Activated CD8-positive, alpha-beta memory T cell treated with anti-CD3 and anti-CD28 coated beads, Interleukin-2, amount 50 U/mL, for 48 hours (primary cell): ENCODE results near the gene ODAD3.
"Not testable (repeated sequence)": the region's sequence is repeated elsewhere in the genome, so short reads cannot be mapped to it uniquely, and the experiment has no call there.

Experiments used
- DNase-seq: peaks from one replicate; pipeline ENCODE4 v3.0.0-alpha.2; 2020

Gene ODAD3

DNA sequence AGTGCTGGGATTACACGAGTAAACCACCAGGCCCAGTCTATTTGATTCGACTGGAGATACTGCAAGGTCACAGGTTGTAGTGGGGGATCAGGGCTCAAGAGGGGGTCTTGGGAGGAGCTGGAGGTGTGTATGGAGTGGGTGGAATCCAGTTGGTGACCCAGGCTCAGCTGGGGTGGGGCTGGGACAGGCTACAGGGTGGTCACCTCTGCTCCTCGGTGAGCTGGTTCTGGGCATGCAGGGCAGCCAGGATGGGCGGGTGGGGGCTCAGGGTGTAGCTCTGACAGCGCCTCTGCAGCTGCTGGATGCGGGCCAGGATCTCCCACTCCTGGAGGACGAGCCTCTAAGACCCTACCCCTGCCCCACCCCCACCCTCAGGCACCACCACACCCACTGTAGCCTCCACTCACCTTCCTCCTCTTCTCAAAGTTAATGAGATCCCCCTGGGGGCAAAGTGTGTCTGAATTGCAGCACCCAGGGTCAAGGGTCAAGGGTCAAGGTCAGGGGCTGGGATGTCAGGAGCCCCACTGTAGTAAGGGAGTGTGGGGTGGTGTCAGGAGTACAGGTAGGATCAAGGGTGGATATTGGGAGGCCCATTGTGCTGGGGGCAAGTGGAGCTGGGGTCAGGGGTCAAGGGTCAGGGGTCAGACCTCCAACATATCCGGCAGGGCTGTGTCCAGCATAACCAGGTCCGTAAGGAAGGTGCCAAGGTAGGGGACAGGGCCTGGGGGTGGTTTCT is 32.9 kb downstream of the ODAD3 start:
- no peak for DNase-seq

DNA sequence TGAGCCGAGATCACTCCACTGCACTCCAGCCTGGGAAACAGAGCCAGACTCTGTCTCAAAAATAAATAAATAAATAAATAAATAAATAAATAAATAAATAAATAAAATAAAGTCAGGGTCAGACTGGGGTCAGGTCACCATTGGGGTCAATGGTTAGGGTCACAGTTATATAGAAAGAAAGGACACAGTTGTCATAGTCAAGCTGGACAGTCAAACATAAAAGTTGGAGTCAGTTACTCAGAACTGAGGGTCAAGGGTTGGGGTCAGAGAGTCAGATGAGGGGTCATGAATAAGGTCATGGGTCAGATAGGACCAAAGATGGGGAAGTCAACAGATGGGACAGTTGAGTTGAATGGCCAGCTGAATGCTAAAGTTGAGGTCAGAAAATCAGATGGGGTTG is 34.1 kb downstream of the ODAD3 start:
- no peak for DNase-seq

- DNase-seq = no peak
These were observed 35.3 kb downstream of the ODAD3 start for GRCh38 chr19:11399667-11400066.

- no peak for DNase-seq
These were observed 37.8 kb downstream of the ODAD3 start for GRCh38 chr19:11397089-11397610.

- no peak for DNase-seq
These were observed 43.8 kb downstream of the ODAD3 start for GRCh38 chr19:11390933-11391680.

DNA sequence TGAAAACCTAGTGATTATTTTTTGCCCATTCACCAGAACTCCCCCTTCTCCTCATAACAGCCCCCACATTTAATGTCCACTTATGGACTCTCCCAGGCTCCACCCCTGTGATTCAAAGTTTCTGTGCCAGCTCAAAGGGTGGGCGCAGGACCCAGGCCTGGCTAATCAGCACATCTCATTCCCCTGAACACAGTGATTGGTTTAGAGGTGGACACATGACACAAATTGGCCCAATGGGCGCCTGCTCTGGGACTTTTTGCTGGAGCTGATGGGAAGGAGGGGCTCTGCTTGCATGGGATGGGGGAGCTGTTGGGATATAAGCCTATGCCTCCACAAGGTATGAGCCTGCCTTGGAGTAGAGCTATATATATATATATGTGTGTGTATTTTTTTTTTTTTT is 44.6 kb downstream of the ODAD3 start:
- no peak for DNase-seq

- no peak for DNase-seq
These were observed 47.5 kb downstream of the ODAD3 start for GRCh38 chr19:11387162-11388034.

GRCh38 chr19:11384778-11385129 is 50.2 kb downstream of the ODAD3 start:
- DNase-seq = no peak

DNA sequence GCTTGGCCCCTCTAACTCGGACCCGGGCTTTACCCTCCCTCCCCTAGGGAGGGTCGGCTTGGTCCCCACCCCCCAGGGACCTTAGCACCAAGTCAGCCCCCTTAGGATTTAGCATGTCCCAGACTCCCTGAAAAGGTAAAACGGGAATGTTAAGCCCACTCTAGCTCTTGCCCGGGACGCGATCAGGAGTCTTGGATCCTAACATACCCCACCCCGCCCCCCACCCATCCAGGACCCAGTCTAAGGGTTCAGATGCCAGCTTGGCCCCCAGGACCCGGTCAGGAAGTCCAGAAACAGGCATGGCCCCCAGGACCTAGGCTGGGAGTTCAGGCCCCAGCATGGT is 51.2 kb downstream of the ODAD3 start:
- no peak for DNase-seq

- peak; percentile 81 for DNase-seq
These were observed 51.8 kb downstream of the ODAD3 start for GRCh38 chr19:11382898-11383705.

GRCh38 chr19:11380653-11381537 is 54.0 kb downstream of the ODAD3 start:
- DNase-seq = peak; percentile 95

GRCh38 chr19:11379857-11380350 is 55.0 kb downstream of the ODAD3 start:
- DNase-seq = no peak

- DNase-seq = not testable (repeated sequence)
These were observed 55.6 kb downstream of the ODAD3 start for GRCh38 chr19:11379269-11379845.

DNA sequence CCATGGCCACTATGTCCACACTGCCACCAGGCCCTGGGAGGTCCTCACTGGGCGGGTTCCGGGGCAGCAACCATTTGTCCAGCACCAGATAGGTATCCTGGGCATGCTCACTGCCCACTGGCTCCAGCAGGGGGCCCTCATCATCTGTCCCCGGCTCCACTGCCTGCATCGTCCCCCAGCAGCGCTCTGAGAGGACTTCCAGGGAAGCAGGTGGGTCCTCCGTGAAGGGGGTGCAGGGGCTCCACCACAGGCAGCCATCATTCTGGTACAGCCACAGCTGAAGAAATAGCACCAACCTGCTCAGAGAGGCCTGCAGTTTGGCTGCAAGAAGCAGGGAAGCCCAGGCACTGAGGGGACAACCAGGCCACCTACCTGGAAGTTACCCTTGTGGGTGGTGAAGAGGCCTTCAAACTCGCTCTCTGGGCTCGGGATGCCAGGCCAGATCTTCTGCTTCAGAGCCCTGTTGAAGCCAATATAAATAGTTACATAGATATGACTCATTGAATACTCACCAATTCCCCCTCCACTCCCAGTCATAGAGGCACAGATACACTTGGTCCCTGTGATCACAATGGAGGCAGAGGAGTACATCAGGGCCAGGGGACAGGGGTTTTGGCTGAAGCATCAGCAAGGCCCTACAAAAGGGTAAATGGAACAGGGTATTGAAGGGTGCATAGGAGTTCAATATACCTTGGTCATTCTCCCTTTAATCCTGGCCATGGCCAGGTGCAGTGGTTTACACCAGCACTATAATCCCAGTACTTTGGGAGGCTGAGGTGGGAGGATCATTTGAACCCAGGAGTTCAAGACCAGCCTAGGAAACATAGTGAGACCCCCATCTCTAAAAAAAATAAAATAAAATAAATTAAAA is 56.4 kb downstream of the ODAD3 start:
- peak; percentile 61 for DNase-seq

- no peak for DNase-seq
These were observed 57.2 kb downstream of the ODAD3 start for GRCh38 chr19:11377756-11378155.

DNA sequence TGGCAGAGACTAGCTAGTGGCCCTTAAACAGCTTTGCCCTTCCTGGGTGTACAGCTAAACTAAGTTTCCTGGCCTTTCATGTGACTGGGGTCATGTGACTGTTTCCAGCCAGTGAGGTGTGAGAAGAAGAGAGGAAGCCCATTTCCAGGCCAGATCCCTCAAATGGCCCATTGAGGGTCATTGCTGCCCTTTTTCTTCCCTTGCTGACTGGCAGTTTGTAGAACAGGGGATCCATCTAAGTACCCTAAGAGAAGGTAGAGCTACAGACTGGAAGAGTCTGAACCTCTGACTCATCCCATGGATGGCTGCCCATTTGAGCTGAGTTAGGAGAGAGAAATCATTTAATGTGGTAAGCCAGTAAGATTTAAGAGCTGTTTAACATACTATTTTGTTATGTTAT is 57.7 kb downstream of the ODAD3 start:
- no peak for DNase-seq

DNA sequence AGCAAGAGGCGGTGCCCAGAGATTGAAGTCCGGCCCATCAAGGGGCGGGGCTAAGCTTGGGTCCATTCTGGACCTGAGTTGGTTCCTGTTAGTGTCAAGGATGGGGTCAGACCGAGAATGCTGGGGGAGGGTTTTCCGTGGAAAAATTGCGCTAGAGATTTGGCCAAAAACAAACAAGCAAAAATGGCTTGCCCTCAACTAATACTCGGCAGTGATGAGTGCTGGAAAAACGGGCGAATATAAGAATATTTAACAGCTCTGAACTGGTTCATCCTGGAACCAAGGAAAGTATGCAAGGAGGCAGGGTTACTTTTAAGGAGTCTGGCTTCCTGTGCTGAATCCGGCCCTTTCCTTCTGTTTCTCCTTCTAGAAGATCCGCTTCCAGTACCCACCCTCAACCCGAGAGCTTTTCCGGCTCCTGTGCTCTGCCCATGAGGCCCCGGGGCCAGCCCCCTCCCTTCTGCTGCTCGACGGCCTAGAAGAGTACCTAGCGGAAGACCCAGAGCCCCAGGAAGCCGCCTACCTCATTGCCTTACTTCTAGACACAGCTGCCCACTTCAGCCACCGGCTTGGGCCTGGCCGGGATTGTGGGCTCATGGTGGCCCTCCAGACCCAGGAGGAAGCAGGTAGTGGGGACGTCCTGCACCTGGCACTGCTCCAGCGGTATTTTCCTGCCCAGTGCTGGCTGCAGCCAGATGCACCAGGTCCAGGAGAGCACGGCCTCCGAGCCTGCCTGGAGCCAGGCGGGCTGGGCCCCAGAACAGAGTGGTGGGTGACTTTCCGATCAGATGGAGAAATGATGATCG is 59.6 kb downstream of the ODAD3 start:
- DNase-seq = peak; percentile 81

DNA sequence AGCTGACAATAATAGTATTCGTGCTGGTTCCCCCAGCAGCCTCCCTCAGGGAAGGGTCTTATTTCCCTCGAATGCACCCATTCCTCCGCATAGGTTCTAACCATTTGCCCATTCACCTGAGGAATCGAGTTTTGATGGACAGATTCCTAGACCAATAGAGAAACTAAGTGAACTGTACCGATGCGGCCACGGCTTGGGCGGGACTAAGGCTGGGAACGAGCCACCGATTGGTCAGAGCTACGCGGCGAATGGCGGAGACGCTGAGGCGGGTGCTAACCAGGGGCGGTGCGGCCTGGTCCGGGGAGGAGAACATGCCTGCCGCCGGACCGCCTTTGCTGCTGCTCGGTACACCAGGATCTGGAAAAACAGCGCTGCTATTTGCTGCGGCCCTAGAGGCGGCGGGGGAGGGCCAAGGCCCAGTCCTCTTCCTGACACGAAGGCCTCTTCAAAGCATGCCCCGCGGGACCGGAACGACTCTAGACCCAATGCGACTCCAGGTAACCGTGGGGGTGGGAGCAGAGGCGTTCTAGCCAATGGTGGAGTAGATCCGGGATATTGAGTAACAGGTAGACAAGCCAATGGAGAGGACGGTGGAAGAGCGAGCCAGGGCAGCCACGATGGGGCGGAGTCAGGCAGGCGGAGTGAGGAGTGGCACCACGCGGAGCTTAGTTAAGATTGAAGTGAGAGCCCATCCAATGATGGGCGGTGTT is 60.3 kb downstream of the ODAD3 start, which contains the start of gene SWSAP1:
TSS of gene SWSAP1 (plus strand) at position 234 of the 710 bp plus-strand sequence. CDS start at position 249, 15 bp downstream.
- peak; percentile 96 for DNase-seq
